ENCODE measurements around the gene MBOAT7.

GRCh38 chr19:54201172-54201701 lies 11.9 kb upstream of the MBOAT7 start:
- no peak for TF ChIP-seq CTCF (IDR thresholded peaks at IDR 0.05; ENCODE audit: control extremely low read depth in 1 of 3, insufficient read depth in 1 of 3, low read depth in 1 of 3, low read length in 3 of 3)
- TF ChIP-seq CHD7 (IDR thresholded peaks at IDR 0.05; ENCODE audit: insufficient replicate concordance, low read length) = no peak
- no peak for TF ChIP-seq RAD21 (IDR thresholded peaks at IDR 0.05 in 1 of 2, conservative IDR thresholded peaks at IDR 0.05 in 1 of 2; ENCODE audit: low read depth in 2 of 2, low read length in 2 of 2)
- no peak for TF ChIP-seq ZNF274 (IDR thresholded peaks at IDR 0.05; ENCODE audit: borderline replicate concordance, extremely low read depth, low read length)
